SHP77 treated with DMSO at 0.1 percent for 48 hours (cell line): ENCODE results near the gene DHX57.

Source experiments
- DNase-seq: peaks from one replicate; lab custom pipeline; 2025; lab: John Stamatoyannopoulos, UW

DHX57 gene, protein sequence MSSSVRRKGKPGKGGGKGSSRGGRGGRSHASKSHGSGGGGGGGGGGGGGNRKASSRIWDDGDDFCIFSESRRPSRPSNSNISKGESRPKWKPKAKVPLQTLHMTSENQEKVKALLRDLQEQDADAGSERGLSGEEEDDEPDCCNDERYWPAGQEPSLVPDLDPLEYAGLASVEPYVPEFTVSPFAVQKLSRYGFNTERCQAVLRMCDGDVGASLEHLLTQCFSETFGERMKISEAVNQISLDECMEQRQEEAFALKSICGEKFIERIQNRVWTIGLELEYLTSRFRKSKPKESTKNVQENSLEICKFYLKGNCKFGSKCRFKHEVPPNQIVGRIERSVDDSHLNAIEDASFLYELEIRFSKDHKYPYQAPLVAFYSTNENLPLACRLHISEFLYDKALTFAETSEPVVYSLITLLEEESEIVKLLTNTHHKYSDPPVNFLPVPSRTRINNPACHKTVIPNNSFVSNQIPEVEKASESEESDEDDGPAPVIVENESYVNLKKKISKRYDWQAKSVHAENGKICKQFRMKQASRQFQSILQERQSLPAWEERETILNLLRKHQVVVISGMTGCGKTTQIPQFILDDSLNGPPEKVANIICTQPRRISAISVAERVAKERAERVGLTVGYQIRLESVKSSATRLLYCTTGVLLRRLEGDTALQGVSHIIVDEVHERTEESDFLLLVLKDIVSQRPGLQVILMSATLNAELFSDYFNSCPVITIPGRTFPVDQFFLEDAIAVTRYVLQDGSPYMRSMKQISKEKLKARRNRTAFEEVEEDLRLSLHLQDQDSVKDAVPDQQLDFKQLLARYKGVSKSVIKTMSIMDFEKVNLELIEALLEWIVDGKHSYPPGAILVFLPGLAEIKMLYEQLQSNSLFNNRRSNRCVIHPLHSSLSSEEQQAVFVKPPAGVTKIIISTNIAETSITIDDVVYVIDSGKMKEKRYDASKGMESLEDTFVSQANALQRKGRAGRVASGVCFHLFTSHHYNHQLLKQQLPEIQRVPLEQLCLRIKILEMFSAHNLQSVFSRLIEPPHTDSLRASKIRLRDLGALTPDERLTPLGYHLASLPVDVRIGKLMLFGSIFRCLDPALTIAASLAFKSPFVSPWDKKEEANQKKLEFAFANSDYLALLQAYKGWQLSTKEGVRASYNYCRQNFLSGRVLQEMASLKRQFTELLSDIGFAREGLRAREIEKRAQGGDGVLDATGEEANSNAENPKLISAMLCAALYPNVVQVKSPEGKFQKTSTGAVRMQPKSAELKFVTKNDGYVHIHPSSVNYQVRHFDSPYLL (N-terminal part only)

DNA sequence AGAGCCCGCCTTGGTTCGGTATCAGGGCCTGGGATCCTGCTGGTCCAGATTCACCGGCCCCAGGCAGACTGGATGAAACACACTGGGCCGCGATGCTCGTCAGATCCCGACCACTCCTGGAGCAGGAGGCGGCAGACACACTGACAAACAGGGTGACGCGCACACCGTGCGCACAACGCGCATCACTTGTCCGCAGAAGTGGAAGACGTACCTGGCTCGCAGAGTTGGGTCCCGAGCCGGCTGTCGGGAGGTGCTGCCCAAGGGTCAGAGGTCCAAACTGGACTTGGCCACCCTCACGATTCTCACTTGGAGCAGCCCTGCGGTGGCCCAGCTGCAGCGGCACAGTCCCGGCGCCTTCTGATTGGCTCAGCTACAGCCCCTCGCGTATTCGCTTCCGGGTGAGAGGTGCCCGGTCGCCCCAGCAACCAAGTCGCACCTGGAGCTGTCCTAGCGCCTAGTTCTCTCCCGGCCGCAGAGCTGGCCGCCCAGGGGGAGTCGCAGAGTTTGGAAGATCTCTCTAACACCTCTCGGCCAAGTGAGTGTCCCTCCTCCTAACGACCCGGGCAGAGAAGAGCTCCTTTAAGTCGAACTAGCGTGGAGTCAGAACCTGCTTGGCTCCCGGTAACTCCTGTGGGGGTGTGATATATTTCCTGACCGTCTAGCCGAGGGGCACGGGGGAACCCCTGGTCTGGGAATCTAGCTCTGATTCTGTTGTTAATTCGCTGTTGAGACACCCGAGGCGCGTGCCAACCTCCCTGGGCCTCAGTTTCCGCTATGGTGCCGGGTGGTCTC lies at the start of gene DHX57, which contains the start of gene MORN2:
TSS of gene DHX57 (minus strand) at position 359 of the 792 bp plus-strand sequence. CDS start 7,529 bp downstream, outside the sequence.
TSS of gene MORN2 (plus strand) at position 401 of the 792 bp plus-strand sequence.
- DNase-seq = peak; percentile 57

DNA sequence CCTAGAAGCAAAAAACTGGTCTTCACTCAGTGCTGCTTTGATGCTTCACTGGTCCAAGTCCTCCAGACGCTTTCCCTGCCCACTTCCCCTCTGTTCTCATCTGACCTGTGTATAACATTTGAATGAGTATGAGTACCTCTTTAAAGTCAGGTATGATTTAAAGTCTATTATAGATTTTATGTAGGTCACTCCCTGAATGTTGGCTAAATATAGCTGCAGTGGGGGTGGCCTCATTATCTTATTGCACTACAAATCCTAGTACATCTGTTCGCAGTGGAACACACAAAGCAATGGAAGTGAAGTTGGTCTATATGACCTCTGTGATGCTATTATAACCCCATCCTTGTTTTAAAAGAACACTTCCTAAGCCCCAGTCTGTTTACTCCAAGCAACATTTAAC lies 47.2 kb upstream of the DHX57 start:
- no peak for DNase-seq

DNA sequence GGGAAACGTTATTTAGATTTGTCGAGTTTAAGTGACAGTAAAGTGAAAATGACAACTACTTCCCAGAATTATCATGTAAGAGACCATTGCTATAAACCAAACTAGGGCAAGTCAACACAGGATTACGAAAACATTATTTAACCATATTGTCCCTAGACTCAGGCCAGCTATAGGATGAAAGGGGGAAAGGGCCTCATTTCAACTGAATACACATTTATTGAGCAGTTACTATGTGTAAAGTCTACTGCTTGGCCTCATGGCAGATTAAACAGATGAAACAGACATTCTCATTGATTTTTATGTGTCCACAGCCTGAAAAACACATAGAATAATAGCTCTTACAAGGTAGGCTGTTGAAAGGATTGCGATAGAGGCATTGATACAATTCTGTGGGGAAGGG lies 46.7 kb upstream of the DHX57 start:
- DNase-seq = no peak

DNA sequence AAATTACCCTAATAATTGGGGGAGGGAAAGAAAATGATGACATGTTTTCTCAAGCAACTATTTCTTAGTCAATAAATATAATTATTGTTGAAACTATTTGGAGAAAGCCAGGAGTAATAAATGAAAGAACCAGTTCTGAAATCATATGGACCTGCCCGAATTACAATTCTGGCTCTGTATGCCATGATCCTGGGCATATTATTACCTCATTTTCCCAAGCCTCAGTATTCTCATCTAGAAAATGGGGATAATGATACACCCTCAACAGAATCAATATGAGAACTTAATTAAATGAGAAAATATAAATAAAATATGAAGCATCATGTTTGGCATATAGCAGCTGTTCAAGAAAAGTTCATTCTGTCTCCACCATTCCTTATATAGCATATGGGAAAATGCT lies 36.9 kb upstream of the DHX57 start:
- no peak for DNase-seq

DNA sequence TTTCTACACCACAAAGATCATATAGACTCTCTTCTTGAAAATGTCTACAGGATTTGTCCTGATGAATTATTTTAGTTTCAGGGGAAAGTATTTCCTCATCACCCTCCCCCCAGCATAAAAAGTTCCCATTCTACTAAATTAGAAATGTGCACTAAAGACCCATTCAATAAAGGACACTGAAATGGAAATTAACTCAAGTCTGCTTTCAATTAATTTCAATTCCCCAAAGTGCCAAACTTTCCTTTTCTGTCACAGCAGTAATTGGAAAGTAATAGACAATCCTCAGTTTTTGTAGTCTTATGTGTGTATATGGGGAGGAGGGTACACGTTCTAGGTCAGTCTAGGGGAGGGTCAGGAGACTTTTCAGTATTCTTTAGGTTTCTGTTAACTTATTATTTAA lies 35.5 kb upstream of the DHX57 start:
- no peak for DNase-seq

DNA sequence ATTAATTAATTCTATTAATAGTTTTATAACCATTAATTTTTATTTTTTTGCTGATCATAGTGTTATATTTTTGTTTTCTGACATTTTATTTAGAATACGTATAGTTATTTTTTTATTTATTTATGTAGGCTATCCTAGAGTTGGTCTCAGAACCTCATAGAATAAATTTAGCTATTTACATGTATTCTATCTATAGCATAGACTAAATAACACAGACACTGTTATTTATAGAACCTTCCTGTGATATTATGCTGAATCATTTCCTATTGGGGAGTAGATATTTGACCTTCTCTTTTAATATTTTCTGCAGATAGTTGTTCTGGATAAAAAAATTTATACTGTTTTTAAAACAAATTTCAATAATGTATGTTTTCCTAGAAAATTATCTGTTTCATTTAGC lies 34.1 kb upstream of the DHX57 start:
- DNase-seq = no peak

DNA sequence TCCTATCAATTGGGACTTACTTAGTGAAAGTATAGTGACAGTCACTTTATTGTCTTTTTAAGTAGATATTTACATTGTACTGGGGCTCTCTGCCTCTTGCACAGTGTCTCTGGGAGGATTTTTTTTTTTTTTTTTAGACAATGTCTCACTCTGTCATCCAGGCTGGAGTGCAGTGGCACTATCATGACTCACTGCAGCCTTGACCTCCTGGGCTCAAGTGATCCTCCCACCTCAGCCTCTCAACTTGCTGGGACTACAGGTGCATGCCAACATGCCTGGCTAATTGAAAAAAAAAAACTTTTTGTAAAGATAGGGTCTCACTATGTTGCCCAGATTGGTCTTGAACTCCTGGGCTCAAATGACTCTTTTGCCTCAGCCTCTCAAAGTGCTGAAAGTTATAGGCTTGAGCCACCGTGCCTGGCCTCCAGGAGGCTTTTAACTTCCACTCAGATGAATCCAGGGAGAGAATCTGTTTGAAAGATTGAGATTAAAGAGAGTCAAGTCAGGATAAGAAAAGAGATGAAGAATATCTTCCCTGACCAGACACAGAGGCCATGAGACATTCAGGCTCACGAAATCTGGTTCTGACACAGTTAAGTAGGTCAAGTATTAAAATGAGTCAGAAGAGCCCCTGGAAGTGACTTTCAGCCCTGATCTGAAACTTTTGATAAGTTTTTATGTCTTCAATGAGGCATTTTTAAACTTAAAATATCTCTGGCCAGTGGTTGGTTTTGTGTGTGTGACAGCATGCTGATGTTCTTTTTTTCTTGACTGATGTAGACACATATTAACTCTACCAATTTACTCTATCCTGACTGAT lies 32.2 kb upstream of the DHX57 start:
- DNase-seq = no peak

DNA sequence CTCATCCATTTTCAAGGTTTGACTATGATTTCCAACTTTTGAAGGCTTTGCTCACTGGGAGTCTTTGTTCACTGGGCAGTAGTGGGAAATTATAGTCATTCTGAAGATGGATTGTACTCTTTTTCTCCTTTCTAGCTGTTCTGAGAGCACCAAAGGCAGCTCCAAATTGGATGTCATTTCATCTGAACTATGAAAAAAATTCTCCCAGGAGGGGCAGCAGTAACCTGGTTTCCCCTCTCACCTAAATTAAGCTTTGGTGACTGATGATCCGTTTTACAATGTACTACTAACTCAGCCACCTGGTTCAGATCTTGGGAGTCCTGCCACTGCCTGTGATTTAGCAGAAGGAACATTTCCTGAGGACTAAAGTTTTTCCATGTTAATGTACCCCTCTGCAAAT lies 31.5 kb upstream of the DHX57 start:
- no peak for DNase-seq

DNA sequence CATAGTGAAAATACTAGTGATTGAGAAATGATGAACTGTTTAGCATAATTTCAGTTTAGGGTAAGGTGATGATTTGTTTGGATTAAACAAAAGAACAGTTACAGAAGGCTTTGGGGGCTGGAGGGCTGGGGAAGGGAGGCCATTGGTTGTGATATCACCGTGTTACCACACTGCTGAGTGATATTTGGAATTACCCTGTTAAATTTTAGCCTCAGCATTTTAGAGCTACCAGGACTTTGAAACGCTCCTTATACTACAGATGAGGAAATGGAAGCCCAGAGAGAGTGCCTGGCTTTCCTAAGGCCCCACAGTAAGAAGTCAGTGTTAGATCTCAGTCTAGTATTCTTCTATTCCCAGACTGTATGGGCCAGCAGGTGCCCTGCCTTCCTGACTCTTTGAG lies 29.5 kb upstream of the DHX57 start:
- DNase-seq = no peak

DNA sequence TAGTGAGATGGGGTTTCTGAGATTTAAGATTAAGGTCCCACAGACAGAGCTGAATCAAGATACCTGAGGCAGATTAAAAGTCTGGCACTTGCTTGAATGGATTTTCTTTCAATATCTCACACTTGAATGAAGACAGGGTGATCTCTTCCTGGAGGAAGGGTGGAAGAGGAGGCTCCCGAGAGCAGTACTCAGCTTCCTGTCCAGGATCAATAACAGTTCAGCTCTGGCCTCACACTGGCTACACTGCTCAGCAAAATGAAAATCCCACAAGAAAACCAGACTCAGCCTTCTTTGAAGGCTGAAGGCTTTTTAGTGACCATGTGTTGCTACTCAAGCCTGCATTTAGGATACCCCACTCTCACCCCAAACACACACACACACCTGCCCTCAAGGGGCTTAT lies 25.0 kb upstream of the DHX57 start:
- no peak for DNase-seq

DNA sequence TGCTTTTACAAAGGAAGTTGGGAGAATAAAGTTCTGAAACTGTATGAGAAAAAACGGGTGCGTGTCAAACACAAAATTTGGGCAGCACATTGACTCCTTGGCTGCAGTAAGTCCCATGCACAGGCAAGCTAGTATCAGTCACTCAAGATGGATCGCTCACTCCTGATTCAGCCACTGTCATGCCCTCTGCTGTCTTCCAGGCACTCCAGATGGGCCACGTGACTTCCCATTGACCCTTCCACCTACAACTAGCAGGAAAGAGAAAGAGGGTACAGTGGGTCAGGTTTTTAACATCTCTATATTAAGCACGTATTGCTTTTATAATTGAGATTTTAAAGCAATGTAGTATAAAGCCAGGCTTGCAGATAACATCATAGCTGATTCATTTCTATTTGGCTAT lies 22.5 kb upstream of the DHX57 start:
- no peak for DNase-seq

DNA sequence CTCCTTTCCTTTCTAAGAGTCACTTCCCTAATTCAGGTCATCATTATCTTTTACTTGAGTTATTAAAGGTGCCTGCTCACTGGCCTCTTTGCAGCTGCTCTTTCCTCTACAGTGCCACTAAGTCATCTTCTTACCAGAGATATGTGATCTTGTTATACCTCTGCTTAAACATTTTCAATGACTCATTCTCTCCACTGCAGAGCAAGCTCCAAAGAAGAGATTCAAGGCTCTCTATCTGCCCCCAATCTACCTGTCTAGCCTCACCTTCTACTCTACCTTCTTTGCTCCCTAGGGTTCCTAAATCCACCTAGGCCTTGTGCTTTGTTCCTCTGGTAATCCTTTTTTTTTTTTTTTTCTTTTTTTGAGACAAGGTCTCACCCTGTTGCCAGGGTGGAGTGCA lies 17.1 kb upstream of the DHX57 start:
- DNase-seq = no peak

DNA sequence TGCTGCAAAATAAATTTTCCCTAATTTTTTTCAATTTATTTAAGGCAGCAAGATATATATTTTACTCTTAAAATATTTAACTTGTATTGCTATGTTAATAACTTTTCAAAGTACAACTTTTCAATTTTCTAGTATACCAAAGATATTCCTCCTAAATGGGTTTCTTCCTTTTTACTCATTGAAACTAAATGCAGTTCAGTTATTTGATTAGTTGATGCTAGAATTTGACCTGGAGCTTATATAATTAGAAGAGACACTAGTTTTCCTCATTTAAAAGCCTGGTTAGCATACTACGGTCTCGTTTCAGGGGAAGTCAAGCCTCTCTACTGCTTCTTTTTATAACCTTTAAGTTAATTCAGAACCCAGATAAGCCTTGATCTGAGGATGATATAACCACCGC lies 13.8 kb upstream of the DHX57 start, which contains the start of gene ARHGEF33:
TSS of gene ARHGEF33 (plus strand) at position 301 of the 400 bp plus-strand sequence. CDS start 29,573 bp downstream, outside the sequence.
- DNase-seq = no peak

DNA sequence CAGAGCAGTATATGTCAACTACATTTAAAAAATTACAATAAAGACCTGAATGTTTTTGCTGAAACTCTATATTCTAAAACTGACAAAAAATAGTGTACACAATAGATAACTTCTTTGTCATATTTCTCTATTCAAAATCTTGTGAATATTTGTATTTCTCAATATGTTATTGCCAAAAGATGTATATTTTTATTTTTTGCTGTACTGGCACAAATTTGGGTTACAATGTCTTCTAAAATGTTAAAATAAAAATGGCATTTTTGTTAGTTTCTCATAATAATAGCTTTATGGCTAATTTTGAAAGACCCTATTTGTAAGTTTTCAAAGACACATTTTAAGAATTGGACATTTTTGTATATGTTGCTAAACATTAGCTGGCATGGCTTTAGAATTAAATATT lies 13.3 kb upstream of the DHX57 start:
- DNase-seq = no peak

DNA sequence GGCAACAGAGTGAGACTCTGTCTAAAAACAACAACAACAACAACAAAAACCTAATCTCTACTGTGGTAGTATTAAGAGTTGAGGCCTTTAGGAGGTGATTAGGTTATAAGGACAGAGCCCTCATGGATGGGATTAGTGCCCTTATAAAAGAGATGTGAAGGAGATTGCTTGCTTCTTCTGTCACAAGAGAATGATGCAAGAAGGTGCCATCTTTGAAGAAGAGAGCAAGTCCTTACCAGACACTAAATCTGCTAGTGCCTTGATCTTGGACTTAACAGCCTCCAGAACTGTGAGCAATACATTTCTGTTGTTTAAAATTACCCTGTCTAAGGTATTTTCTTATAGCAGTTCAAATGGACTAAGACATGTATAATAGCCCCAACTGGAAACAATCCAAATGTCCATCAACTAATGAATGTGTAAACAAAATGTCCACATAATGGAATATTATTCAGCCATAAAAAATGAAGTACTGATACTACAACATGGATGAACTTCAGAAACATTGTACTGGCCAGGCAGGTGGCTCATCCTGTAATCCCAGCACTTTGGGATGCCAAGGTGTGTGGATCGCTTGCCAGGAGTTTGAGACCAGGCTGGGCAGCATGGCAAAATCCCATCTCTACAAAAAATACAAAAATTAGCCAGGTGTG lies 12.3 kb upstream of the DHX57 start:
- no peak for DNase-seq

DNA sequence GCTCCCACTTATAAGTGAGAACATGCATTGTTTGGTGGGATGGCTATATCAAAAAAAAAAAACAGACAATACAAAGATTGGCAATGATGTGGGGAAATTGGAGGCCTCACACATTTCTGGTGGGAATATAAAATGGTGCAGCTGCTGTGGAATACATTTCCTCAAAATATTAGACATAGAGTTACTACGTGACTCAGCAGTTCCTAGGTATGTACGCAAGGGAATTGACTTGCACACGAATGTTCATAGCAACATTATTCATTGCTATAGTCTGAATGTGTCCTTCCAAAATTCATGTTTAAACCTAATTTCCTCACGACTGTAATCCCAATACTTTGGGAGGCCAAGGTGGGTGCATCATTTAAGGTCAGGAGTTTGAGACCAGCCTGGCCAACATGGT lies 11.6 kb upstream of the DHX57 start:
- DNase-seq = no peak

DNA sequence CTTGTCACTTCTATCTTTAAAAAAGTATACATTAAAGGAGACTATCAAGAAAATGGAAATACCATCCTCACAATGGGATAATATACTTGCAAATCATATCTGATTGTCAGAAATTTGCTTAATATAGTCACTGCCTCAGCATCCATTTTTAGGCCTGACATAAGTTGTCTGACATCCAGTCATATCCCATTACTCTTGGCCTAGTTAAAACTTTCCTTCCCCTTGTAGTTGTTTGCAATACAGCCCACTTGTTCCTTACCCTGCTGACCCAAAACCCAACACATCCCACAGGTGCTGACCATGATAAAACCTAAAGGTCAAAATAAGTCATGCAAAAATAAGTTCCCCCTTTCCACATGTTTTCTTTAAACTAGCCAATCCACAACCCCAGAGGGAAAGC lies 10.3 kb upstream of the DHX57 start:
- DNase-seq = no peak

DNA sequence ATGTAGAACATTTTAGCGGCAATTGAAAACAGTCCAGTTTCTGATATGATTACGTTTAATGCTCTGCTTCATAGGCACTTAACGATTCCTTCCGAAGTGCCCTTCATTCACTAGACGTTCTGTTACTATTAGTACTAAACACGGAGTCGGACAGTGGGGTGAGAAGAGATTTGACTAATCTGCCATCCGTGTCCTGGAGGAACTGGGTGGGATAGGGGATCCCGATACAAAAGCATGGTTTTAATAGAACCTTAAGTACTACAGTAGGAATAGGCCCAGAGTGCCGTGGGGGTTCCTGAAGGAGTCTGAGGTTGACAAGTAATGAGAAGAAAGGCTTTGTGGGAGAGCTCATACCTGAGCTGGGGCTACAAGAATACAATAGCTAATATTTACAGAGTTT lies 673 bp upstream of the DHX57 start:
- no peak for DNase-seq

DNA sequence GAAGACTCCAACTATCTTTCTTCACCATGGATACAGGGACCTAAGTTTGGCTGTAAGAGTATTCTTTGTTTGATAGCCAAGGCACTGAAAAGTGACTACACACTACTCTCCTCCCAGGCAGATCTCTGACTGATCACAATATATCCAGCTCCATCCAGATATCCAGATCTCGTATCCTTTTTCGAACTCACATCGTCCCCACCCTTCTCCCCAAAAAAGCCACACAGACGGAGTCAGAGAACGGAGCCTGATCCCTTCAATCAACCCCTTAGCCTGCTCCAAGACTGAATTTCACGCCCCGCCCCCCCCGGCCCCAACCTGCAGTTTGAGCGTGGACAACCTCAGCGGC lies 533 bp downstream of the DHX57 start:
- no peak for DNase-seq

DNA sequence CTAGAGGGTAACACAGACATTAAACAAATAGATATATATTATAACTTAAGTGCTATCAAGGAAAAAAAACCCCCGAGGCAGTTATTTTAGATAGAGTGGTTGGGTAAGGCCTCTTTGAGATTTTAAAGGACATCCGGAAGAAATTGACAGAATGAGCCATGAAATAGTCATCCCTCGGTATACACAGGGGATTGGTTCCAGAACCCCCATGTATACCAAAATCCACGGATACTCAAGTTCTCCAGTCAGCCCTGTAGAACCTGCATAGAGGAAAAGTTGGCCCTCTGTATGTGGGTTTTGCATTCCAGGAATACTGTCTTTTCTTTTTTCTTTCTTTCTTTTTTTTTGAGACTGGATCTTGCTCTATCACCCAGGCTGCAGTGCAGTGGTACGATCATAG lies 2.0 kb downstream of the DHX57 start:
- DNase-seq = no peak
